HG03159 (cell line): Measurements from ENCODE around the gene DUT.

Source experiments
- ATAC-seq: cut with Tn5 transposase; IDR thresholded peaks from one replicate; pipeline ENCODE4 v1.9.1; 2021; ENCODE audit warnings: mild to moderate bottlenecking, moderate library complexity; ENCODE audit not compliant: unreplicated experiment

Gene DUT

DNA sequence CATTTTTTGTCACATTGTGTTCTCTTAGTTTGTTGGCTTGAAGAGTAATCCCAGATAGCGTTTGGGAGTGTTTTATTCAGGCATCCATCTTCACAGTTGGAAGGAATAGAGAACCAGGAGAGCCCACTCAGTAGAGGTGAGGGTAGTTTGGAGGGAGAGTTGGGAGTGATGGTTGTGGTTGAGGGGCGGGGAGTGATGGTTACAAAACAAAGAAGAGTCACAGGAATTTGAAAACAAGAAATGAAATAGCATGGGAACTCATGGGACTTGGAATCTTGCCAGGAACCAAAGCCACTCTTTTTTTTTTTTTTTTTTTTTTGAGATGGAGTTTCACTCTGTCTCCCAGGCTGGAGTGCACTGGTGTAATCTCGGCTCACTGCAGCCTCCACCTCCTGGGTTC is 36.3 kb downstream of the DUT start:
- ATAC-seq = no peak

DNA sequence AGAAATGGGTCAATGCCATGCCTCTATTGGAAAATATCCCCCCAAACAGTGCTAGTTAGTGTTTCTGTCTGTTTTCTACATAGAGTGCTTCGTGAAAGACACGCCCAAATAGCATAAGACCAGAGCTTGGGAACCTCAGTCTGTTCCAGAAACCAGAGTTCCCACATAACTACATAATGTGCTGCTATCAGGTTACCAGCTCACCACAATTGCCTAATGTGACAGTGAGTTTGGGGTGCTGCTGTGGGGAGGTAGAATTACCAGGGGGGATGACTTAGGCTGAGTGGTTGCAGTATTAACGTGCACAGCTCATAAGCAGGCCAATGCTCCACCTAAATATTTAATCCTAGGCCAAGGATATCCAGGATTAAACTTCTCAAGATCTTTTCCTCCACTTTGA is 39.2 kb downstream of the DUT start:
- ATAC-seq = no peak

DNA sequence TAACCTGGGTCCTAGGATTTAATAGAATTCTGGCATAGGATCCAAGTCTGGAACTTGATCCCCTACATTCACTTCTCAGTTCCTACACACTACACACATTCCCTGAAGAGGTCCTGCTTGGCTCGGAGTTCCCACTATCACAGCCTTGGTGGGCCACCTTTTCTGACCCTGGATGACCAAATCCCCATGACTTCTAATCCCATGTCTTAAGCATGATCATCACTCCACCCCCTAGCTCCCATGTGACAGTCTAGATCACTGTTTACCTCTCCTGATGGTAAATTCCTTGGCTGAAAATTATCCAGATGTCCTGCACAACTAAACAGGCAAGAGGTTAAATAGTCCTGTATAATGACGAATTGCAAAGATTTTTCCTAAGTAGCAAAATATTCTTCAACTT is 40.3 kb downstream of the DUT start:
- no peak for ATAC-seq

DNA sequence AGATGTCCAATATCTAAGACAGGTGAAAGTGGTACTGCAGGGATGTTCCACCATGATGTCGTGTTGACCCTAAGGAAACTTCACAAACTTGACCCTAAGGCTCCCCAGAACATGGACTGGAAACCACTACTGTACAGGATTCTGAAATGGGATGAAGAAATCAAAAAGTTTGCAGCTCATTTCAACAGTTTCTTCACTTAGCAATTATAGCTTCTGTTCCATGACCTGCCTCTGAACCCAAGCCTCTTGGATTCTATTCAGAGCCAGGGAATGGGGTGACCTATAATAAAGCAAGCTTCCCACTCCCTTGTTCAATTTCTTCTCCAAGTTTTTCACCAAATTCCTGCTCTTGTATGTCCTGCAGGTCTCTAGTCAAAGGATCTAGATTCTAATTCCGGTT is 40.7 kb downstream of the DUT start:
- no peak for ATAC-seq

DNA sequence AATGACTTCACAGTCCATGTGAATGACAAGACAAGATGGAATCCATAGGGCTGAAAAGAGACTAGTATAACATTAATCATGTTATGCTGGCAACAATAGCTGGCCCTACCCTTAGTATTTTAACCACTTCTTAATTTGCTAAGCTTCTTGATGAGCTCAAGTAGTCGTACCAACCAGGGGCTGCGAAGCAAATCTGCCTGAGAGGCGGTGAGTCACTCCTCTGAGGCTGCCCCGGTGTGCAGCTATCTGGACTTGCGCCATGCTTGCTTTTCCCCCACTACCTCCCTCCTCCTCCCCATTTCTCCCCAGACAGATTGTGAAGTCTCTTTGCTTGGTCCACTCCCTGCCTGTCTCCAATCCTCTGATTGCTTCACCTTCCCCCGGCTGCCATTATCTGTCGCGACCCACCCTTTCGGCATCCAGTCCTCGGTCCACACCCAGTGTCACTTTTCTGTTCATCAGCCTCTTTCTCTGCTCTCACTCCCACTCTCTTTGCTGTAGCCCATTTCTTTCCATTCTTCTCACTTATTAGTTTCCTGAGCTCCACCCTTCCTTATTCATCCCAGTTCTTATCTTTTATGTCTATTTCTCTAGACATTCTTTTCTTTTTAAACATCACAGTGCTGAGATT is 42.7 kb downstream of the DUT start:
- no peak for ATAC-seq

DNA sequence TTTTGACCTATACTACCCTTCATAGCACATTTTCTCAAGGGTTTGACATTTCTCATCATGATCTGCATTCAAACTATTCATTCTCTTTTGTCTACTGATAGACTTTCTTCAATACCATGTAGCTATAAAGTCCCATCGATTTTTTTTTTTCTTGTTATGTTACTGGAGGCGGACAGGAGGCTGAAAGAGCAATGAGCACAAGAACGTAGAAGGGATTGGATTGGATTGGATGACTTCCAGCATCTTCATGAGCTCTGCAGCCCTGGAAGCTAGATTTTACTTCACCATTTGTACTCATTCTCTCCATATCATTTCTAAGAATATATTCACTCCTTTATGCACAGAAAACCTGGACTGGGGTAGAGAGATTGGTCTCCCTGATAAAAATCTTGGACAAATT is 43.2 kb downstream of the DUT start:
- no peak for ATAC-seq

DNA sequence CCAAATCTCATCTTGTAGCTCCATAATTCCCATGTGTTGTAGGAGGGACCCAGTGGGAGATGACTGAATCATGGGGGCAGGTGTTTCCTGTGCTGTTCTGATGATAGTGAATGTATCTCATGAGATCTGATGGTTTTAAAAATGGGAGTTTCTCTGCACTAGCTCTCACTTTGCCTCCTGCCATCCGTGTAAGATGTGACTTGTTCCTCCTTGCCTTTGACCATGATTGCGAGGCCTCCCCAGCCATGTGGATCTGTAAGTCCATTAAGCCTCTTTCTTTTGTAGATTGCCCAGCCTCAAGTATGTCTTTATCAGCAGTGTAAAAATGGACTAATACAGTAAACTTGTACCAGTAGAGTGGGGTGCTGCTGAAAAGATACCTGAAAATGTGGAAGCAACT is 44.5 kb downstream of the DUT start:
- no peak for ATAC-seq

DNA sequence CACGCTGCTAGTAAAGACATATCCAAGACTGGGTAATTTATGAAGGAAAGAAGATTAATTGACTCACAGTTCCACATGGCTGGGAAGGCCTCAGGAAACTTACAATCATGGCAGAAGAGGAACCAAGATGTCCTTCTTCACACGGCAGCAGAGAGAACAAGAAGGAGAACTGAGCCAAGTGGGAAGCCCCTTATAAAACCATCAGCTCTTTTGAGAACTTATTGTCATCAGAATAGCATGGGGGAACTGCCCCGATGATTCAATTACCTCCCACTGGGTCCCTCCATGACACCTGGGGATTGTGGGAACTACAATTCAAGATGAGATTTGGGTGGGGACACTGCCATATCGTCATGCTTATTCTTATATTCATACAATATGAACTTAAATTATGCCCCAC is 49.0 kb downstream of the DUT start:
- no peak for ATAC-seq

DNA sequence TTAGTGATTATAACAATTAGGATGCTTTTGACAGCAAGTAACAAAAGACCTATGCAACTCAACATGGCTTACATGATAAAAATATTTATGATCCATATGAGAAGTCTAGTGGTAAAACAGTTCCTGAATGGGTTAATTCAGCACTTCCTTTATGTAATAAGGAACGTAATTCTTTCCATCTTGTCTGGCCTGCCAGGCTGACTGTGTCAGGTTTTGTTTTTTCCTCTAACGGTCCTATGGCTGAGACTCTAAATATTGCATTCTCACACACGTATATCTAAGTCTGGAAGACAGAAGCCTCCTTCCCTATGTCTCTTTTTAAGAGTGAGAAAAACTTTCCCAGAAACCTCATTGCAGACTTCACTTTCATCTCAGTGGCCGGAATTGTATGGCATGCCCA is 50.6 kb downstream of the DUT start:
- no peak for ATAC-seq

DNA sequence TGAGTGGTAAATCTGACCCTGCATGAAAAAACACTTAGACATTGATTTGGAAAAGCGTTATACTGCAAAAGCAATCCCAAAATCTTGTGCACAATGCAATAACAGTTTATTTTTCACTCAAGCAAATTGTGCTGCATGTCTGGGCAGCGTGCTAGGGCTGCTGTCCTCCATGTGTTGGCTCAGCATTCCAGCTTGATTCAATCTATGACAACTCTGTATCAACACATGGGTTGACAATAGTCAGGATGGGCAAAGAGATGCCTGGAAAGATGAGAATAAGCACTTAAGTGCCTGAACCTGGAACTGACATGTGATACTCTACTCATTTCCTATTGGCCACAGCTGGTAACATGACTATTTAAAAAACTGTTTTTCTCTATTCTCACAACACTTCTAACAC is 51.8 kb downstream of the DUT start:
- ATAC-seq = no peak

DNA sequence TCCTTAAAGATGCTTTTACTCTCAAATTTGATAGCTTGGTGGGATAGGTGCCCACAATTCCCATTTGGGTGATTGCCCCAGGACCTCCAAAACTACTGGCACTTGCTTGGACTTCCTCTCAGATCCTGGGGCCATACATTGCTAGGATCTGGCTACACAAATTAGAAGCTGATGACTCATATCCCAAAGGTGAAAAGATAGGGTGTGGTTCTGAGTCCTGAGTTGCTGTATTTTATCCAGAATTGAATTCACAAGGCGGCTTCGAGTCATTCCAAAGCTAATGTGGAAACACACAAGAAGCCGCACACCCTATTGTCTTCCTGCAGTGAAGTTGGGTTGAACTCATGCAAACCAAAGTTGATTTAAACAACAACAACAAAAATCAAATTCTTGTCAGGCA is 53.4 kb downstream of the DUT start:
- ATAC-seq = no peak

DNA sequence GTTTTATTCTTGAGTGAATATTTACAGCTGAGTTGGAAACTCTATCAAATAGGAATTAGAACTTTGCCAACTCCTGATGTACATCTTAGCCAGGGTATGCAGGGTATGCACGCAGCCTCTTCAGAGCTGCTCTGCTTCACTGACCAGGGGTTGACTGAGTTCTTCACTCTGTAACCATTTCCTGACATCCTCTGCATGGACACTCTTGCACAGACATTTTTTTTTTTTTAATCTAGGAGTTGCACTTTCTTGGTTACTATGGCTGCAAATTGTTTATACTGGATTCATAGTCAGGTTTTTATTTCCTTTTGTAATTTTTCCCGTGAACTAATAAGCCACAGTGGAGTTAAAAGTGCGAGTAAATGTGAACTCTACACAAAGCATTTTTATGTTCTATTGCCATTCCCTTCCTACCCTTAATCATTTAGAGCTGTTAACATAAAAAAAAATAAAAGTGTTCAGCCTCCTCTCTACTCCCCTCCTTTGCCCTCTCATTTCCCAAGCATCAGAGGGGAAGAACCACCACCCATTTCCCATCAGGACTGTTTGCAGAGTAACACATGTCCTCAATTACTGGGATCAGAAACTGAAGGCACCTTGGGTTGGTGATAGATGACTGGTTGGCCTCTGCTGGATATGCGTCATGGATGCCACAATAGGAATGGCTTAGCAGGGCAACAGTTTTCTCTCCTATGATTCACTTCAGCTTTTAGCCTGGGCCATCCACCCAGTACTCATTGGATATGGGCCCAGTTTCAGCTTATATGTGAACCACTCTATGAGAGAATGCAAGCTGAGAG is 54.0 kb downstream of the DUT start:
- no peak for ATAC-seq

DNA sequence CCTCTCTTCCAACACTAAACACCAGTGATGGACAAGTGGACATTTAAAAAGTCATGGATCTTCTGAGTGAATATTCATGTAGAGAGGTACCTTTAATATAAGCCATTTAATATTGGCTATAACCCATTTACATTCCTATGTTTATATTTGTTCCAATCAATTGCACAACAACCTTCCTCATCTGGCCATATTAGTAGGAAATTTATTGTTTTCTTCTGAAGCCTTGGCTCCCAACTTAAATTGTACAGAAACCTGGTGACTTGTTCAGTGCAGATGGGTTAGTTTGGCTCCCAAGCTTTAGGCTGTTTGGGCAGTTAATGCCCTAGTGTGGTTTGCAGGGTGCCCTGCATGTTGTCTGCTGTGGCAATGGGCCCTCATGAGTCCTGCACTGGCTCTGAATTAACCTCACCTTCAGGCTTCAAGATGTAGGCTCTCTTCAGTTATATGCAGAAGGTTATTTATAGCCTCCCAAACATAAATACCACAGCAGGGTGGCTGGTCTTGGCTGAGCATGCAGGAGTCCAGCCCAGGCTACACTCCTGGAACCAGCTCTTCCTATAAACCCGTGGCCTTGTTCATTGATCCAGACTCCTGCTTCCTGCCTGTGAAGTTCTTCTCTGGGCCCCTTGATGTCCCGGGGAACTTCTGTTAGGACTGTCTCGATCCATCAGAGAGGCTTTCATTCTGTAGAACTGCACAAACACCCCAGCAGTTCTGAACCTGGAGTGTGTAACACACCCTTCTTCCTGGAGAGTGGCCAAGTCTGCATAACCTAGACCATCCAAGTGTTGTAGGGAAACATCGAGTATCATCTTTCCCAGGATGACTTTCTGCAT is 57.0 kb downstream of the DUT start:
- ATAC-seq = no peak

DNA sequence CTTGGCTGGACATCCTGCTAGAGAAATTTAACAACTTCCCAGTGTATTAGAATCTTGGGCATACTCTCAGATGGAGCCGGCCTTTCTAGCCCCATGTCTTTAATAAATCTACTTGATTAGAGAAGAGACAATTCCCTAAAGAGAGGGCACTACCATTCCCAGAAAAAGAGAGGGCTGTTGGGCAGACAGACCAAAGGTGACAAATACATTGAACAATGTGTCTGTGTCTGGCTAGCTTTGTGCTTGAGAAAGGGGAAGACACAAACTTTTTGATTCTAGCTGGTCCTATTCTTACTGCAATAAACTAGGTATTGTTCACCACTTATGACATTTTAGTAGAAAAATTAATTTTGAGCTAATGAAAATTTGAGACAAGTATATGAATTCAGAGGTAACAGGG is 57.7 kb downstream of the DUT start:
- ATAC-seq = no peak

DNA sequence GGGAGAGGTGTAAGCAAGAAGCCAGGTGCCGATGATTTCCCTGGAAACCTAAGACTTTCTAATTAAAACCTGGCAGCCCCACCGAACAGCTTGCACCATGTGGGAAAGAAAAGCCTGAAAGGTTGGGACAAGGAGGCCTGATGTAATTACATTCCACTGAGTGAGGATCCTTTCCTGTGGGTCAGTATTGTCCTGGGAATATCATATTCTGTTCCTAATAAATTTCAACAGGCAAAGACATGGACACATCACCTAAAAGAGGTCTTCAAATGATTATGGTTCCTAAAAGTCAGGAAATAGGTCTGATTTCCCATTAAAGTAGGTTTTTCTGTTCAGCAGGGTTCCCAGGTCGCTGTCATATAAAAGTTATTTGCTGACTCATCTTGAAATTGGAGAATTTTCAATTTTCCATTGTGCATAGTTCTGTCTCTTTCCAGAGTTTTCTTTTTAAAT is 58.5 kb downstream of the DUT start:
- no peak for ATAC-seq

DNA sequence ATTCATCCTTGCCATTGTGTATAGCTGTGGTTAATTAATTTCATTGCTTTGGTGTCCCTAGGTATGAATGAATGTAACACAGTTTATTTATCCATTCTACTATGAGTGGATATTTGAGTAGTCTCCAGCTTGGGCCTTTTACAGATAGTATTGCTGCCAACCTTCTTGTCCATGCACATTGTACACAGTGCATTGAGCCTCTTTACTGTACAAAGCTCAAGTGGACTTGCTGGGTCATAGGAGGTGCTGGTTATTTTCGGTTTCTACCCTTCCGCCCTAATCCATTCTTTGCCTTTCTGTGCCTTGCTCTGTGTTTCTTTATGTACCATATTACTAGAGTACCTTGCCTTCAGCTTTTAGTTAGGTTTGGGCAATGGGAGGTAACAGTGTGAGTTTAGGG is 60.7 kb downstream of the DUT start:
- no peak for ATAC-seq

DNA sequence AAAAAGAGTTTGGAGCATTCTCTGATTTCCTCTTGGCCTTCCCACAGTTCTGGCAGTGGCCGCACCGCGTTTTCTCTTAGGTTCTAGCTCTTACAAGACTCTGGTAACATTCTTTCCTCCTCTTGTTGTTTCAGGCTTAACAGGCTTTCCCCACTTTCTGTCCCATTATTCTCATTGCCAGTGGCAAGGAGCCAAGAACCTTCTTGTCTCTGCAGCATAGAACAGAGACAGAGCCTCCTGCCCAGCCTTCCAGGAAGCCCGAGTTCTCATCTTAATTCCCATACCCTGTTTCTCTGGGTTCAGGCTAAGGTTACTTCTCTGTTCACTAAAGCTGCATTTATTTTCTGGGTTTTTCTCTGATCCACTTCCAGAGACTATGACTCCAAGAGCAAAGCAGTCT is 61.1 kb downstream of the DUT start:
- ATAC-seq = no peak
